ENCODE data around the gene SLC25A27.

SLC25A27 gene

GRCh38 chr6:46667377-46667776 lies 14.6 kb downstream of the SLC25A27 start:
- Histone ChIP-seq H3K4me3 (ENCODE audit: low read depth in 1 of 2, low read length in 1 of 2) (no peak overlapping the region), H3K9me3 (no peaks in the 10 kb centered on the region), H3K27me3 (no peaks in the 10 kb centered on the region), H3K4me1 (ENCODE audit: control insufficient read depth in 1 of 2, insufficient read depth in 1 of 2, low read depth in 1 of 2, low read length in 1 of 2) (no peaks in the 10 kb centered on the region), H3K36me3 (no peaks in the 10 kb centered on the region), H3K27ac (no peak overlapping the region)
- TF ChIP-seq, protein P1, sequence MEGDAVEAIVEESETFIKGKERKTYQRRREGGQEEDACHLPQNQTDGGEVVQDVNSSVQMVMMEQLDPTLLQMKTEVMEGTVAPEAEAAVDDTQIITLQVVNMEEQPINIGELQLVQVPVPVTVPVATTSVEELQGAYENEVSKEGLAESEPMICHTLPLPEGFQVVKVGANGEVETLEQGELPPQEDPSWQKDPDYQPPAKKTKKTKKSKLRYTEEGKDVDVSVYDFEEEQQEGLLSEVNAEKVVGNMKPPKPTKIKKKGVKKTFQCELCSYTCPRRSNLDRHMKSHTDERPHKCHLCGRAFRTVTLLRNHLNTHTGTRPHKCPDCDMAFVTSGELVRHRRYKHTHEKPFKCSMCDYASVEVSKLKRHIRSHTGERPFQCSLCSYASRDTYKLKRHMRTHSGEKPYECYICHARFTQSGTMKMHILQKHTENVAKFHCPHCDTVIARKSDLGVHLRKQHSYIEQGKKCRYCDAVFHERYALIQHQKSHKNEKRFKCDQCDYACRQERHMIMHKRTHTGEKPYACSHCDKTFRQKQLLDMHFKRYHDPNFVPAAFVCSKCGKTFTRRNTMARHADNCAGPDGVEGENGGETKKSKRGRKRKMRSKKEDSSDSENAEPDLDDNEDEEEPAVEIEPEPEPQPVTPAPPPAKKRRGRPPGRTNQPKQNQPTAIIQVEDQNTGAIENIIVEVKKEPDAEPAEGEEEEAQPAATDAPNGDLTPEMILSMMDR (IDR thresholded peaks at IDR 0.05): no peak

- TF ChIP-seq, protein P1 (IDR thresholded peaks at IDR 0.05): no peak
- Histone ChIP-seq H3K27ac (no peak overlapping the region), H3K27me3 (no peaks in the 10 kb centered on the region), H3K4me3 (ENCODE audit: low read depth in 1 of 2, low read length in 1 of 2) (no peak overlapping the region), H3K9me3 (no peaks in the 10 kb centered on the region), H3K36me3 (no peaks in the 10 kb centered on the region), H3K4me1 (ENCODE audit: control insufficient read depth in 1 of 2, insufficient read depth in 1 of 2, low read depth in 1 of 2, low read length in 1 of 2) (no peaks in the 10 kb centered on the region)
Observed at GRCh38 chr6:46674410-46674809, 21.6 kb downstream of the SLC25A27 start.

DNA sequence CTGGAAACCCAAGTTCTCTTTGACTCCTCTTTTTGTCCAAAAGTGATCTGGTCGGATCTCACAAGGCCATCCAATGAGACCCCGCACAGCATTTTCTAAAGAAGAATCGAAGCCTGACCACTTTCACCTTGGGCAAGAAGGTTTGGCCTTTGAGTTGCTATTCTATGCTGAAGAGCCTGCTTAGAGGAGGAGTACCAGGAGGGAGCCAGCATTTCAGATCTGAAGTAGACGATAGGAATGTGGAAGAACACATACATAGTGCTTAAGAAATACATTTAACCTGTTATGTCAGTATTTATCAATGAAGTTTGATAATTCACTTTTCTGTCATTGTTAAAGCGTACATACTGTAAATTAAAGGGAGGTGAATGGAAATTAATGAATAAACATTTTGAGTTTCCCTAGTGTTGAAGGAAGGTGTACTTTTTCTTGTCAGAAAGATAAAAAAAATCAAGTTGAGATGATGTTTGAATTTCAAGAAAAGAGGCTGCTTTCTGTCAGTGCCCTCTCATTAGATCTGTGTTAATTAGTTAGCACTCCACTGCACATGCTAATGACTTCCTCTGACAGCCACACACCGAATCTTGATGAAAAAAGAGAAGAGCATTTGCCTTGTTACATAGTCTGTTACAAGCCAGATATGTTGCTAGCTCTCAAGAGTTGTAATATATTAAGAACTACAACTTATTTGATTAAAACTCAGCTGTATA lies 24.0 kb downstream of the SLC25A27 start:
- TF ChIP-seq, protein P1 (IDR thresholded peaks at IDR 0.05): no peak
- no peaks in the 10 kb centered on the region for H3K4me1 ChIP-seq (ENCODE audit: control insufficient read depth in 1 of 2, insufficient read depth in 1 of 2, low read depth in 1 of 2, low read length in 1 of 2)
- no peak overlapping the region for H3K4me3 ChIP-seq (ENCODE audit: low read depth in 1 of 2, low read length in 1 of 2)

GRCh38 chr6:46677314-46677654 lies 24.5 kb downstream of the SLC25A27 start:
- no peak overlapping the region for H3K27ac ChIP-seq
- TF ChIP-seq, protein P1 (IDR thresholded peaks at IDR 0.05): no peak
- no peaks in the 10 kb centered on the region for H3K4me1 ChIP-seq (ENCODE audit: control insufficient read depth in 1 of 2, insufficient read depth in 1 of 2, low read depth in 1 of 2, low read length in 1 of 2)

More for the DNA sequence above, 24.0 kb downstream of the SLC25A27 start:
- Histone ChIP-seq H3K27ac (no peak overlapping the region), H3K27me3 (no peaks in the 10 kb centered on the region), H3K9me3 (no peaks in the 10 kb centered on the region), H3K36me3 (no peaks in the 10 kb centered on the region)

GRCh38 chr6:46684771-46685170 lies 32.0 kb downstream of the SLC25A27 start:
- no peaks in the 10 kb centered on the region for H3K4me1 ChIP-seq (ENCODE audit: control insufficient read depth in 1 of 2, insufficient read depth in 1 of 2, low read depth in 1 of 2, low read length in 1 of 2)
- H3K27ac ChIP-seq: no peak overlapping the region
- H3K4me3 ChIP-seq (ENCODE audit: low read depth in 1 of 2, low read length in 1 of 2): no peak overlapping the region
- H3K9me3 ChIP-seq: peaks cover 5% of the 10 kb centered on the region
- no peaks in the 10 kb centered on the region for H3K36me3 ChIP-seq
- no peaks in the 10 kb centered on the region for H3K27me3 ChIP-seq
- TF ChIP-seq, protein P1 (IDR thresholded peaks at IDR 0.05): no peak

More at GRCh38 chr6:46677314-46677654, 24.5 kb downstream of the SLC25A27 start:
- Histone ChIP-seq H3K27me3 (no peaks in the 10 kb centered on the region), H3K4me3 (ENCODE audit: low read depth in 1 of 2, low read length in 1 of 2) (no peak overlapping the region), H3K9me3 (no peaks in the 10 kb centered on the region), H3K36me3 (no peaks in the 10 kb centered on the region)

All from neutrophil (primary cell).